Stimulated activated CD4-positive, alpha-beta T cell treated with anti-CD3 and anti-CD28 coated beads, Interleukin-1b, Interleukin-23, amount 100 ng/mL, for 1 hour (primary cell): ENCODE measurements around the gene PPP2R2C.

ENCODE experiments used
- DNase-seq, 2 donors: peaks; one replicate each; pipeline ENCODE4 v3.0.0-alpha.2; 2020; ENCODE audit warnings: low read depth in 2 of 2

The PPP2R2C gene

GRCh38 chr4:6469898-6470501, 2.4 kb downstream of the PPP2R2C start:
- DNase-seq: no peak

DNA sequence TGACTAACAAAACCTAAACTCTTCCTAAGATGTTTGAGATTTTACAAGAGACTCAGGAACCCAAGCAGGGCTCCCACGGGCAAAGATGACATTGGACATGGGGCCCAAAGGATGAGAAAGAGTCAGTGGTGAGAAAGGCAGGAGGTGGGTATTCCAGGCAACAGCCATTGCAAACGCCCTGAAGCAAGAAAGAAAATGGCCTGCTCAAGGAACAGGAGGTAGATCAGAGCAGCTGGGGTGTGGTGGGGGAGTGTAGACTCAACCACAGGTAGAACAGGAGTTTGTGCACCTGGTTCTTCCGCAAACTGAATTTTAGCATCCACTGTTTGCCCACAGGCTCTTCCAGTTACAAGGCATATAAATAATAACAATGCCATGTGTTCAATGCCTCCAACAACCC, 3.3 kb downstream of the PPP2R2C start:
- DNase-seq: no peak

DNA sequence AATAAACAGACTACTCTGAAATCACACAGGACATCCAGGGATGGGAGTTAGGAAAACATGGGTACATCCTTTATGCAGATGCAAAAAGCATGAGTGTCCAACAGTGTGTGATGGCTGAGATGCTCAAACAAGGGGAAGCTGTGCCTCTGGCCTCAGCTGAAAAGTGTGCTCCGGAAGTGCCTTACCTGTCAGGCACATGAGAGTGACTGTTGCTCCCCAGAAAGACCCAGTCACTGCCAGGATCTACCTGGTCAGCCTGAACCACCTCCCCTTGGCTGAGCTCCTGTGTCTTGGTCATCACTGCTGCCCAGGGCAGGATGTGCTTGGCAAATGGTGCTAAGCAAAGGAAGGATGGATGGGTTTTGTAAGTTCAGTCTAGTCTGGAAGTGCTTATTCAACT, 4.0 kb downstream of the PPP2R2C start:
- no peak for DNase-seq

DNA sequence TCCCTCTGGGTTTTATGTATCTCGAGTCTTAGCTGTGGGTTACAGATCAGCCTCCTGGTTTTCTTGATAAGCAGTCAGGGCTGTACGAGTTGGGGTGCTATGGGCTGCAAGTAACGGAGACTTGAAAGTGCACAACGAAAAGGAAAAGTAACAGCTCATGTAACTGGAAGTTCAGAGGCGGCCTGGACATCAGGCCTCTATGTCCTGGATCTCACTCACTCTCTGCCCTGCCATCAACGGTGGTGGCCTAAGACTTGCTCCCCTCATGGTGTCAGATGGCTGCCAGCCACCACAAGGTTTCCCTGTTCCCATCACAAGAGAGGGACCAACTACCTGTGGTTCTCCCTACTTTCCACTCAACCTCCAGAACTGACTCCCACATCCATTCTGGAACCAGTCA, 4.8 kb downstream of the PPP2R2C start:
- DNase-seq: no peak

GRCh38 chr4:6466756-6467381, 5.5 kb downstream of the PPP2R2C start:
- DNase-seq: no peak

DNA sequence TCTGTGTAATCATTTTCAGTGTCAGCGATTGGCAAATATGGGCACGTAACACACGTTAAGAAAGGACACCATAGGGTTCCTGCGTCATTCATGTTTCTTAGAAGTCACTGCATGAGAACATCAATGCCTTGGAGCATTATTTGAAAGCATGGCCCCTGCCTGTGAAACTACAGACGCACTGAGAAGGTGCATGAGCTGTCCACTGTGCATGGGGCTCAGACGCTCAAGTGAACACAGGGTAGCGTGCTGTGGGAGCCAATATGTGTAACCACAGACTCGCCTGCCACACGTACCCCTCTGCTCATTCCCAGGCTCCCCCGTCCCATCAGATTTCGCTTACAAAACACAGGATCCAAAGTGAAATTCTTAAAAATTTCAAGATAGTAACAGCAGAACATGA, 6.5 kb downstream of the PPP2R2C start:
- no peak for DNase-seq

GRCh38 chr4:6464842-6465588, 7.4 kb downstream of the PPP2R2C start:
- no peak for DNase-seq

DNA sequence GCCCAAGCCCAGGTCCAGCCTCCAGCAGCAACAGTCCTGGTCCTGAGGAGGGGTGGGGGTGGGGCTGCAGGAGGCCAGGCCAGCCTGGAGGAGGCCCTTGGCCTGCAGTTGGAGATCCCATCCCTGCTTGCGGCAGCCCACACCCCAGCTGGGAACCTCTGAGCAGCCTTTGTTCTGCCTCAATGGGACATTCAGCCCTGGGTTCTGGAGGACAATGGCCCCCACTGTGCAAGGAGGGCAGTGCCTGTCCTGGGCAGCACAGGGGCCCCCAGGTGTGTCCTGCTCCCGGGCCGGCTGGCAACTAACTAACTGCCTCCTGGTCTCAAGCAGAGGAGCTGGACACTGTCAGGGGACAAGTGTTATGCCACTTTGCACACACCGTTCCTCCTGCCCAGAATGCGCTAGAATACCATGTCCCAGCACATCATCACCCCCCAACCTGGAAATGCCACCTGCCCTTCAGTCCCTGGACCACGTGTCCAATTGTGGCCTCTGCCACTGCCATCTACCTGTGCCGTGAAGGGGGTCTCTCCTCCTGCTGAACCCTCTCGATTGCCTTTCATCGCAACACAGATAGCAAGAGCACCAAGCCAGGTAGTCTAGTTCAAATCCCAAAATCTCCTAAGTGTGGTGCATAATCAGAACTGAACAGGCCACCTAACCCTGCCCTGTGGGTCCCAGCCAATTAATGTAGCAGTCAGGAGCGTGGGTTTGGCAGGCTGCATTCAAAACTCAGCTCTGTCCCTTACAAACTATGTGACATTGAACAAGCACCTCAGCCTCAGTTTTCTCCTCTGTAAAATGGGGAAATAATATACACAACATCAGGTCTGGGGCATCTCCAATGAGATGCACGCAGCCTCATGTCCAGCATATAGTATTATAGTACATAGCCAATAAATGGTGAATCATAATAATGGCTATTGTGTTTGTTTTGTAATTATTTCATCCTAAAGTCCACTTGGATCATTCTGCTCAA, 8.8 kb downstream of the PPP2R2C start:
- DNase-seq: no peak

- no peak for DNase-seq
Measured at GRCh38 chr4:6461301-6462165, 10.9 kb downstream of the PPP2R2C start.

- DNase-seq: no peak
Measured at GRCh38 chr4:6460876-6461275, 11.5 kb downstream of the PPP2R2C start.

GRCh38 chr4:6458528-6458927, 13.9 kb downstream of the PPP2R2C start:
- DNase-seq: no peak

- no peak for DNase-seq
Measured at GRCh38 chr4:6456450-6456849, 16.0 kb downstream of the PPP2R2C start.

DNA sequence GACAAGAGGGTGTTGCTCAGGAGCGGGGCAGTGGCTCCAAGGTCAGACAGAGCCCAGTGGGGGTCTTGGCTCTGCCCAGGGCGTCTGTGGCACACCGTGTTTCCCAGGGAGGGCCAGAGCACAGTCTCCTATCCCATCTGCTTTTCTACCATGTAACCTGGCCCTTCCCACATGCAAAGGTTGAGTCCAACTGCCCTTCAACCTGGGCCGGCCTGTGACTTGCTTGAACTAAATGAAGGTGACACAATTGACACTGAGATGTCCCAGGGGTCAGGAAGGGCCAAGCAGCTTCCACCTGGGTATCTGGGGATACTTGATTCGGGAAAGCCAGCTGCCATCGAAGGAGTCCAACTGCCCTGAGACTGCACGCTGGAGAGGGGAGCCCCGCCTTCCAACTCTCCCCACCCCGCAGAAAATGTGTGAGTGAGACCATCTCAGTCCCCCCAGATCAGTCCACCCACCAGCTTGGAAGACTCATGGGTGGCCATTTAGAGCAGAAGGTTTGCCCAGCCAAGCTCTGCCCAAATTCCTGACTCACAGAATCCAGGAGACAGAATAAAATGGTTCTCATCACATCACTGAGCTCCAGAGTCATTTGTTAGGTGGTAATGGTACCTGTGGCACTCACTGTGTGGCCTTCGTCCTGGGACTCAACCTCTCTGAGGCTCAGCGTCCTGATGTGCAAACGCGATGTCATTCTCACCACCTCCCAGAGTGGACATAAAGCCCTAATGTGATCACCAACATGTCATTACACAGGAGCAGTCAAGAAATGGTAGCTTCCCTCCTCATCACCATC, 18.1 kb downstream of the PPP2R2C start:
- DNase-seq: no peak

- DNase-seq: no peak
Measured at GRCh38 chr4:6453688-6453990, 18.8 kb downstream of the PPP2R2C start.

DNA sequence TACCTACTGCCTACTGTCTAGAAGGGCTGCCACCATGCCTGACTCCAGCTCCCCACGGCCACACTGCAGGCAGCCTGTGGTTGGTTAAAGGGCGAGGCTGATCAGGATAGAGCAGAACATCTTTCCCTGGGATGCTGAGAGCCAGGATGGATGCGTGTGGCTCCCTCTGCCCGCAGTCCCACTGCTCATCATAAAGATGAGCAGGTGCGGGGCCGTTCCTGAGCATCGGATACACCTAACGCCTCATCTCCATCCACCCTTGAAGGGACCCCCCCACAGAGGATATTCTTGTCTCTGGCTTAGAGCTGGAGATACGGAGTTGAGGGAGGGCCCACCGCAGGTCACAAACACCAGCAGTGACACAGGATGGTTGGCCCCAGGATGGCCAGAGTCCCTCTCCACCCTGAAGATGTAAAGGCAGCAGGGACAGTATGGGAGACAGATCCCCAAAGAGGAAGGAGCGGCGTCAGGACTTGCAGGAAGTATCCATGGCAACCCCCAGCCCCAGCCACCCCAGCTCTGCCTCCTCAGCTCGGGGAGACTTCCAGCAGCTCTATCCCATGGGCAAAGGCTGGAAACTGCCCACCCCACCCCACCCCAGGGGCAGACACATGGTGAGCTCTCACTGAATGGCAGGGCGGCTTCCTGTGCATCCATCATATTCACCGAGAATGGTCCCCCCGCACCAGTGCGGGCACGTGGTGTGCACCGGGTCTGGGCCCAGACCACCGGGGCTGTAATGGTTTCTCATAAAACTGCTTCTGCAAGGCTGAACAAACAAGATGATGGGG, 19.3 kb downstream of the PPP2R2C start:
- DNase-seq: no peak

GRCh38 chr4:6452116-6452896, 20.1 kb downstream of the PPP2R2C start:
- no peak for DNase-seq

DNA sequence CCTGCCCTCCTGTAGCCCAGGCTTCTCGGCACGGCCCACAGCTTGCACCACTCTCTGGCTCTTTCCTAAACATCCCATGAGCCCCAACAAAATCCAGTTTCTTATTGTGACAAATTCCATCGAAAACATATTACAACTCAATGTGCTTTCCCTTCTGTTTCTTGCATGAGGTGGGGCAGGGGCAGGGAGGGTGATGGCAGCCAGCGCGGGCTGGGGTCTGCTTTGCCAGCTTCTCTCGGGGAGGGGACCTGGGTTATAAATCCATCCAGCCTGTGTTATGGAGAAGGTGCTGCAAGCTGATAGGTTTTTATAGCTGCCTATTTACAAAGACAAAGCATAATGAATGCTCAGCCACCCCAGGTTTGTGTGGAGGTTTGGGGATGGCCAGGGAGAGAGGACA, 21.1 kb downstream of the PPP2R2C start:
- no peak for DNase-seq

DNA sequence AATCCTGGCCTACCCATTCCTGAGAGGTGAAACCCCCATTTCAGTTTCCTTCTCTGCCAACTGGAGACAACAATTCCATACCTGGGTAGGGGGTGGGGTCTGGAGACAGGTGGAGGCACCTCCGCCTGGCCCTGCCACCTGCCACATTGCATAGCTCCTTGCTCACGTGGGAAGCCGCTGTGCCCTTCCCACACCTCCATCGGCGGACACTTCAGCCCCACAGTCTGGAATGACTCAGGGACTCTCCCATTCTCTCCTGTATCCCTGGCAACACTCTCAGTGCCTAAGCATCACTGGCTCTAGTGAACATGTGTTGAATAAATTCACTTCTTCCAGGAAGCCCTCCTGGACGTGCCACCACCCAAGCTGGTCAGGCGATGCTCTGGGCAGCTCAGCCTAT, 21.7 kb downstream of the PPP2R2C start:
- DNase-seq: no peak
